Measurements from ENCODE around the gene DNAJC22.

DNA sequence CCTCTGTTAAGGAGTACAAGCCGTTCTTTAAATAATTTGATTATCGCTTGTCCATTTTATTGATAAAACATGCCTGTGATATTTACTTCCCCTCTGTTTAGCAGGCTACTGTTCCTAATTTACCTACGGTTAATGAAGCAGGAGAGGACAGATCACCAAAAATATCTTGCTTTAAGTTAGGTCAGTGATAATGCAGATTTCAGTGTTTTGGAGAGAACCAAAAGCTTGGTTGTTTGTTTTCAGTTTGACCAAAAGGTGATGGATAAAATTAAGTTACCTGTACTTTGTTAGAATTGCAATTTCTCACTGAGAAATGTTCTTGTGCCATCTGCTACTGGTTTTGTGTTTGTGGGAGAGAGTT is 21.5 kb downstream of the DNAJC22 start:
- TF ChIP-seq, protein P1, sequence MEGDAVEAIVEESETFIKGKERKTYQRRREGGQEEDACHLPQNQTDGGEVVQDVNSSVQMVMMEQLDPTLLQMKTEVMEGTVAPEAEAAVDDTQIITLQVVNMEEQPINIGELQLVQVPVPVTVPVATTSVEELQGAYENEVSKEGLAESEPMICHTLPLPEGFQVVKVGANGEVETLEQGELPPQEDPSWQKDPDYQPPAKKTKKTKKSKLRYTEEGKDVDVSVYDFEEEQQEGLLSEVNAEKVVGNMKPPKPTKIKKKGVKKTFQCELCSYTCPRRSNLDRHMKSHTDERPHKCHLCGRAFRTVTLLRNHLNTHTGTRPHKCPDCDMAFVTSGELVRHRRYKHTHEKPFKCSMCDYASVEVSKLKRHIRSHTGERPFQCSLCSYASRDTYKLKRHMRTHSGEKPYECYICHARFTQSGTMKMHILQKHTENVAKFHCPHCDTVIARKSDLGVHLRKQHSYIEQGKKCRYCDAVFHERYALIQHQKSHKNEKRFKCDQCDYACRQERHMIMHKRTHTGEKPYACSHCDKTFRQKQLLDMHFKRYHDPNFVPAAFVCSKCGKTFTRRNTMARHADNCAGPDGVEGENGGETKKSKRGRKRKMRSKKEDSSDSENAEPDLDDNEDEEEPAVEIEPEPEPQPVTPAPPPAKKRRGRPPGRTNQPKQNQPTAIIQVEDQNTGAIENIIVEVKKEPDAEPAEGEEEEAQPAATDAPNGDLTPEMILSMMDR (IDR thresholded peaks at IDR 0.05), result no peak
- TF ChIP-seq POLR2A (IDR thresholded peaks at IDR 0.05), result no peak

All from heart left ventricle (tissue), 13 donors.